HepG2 (cell line): Measurements from ENCODE around the gene MNAT1. TPM values are rescaled to one million over a fixed set of nuclear protein-coding genes. Genes with fewer than 3 reads are reported as not detected.

Experiments
- FOXK2 ChIP-seq: fragments of 450-650 bp; IDR thresholded peaks from 2 replicates; pipeline ENCODE4 v1.6.1; 2016
- KAT7 ChIP-seq: IDR thresholded peaks from 2 replicates; pipeline ENCODE4 v1.6.1; 2018; ENCODE audit warnings: borderline replicate concordance, missing compliant biosample characterization
- NFE2L1 ChIP-seq: sonication (generic); formaldehyde crosslinking; IDR thresholded peaks from 2 replicates; pipeline ENCODE4 v1.4.0; 2020; ENCODE audit warnings: missing genetic modification reagents, mild to moderate bottlenecking, borderline replicate concordance
- NKX3-1 ChIP-seq: sonication (generic); formaldehyde crosslinking; IDR thresholded peaks from 2 replicates; pipeline ENCODE4 v1.5.0; 2020; ENCODE audit warnings: missing genetic modification reagents
- SALL2 ChIP-seq: sonication (generic); formaldehyde crosslinking; IDR thresholded peaks from 2 replicates; pipeline ENCODE4 v1.8.1; 2023; ENCODE audit warnings: mild to moderate bottlenecking, missing genetic modification reagents, inconsistent platforms
- SMAD3 ChIP-seq: sonication (generic); formaldehyde crosslinking; IDR thresholded peaks from 2 replicates; pipeline ENCODE4 v1.4.0; 2020; ENCODE audit warnings: missing genetic modification reagents
- ZBTB42 ChIP-seq: sonication (generic); formaldehyde crosslinking; IDR thresholded peaks from 2 replicates; pipeline ENCODE4 v1.5.0; 2020; ENCODE audit warnings: mild to moderate bottlenecking, missing genetic modification reagents
- ZNF484 ChIP-seq: sonication (generic); formaldehyde crosslinking; IDR thresholded peaks from 2 replicates; pipeline ENCODE4 v1.5.1; 2020; ENCODE audit warnings: mild to moderate bottlenecking, low read depth, missing genetic modification reagents, borderline replicate concordance
- ZSCAN12 ChIP-seq: sonication (generic); formaldehyde crosslinking; IDR thresholded peaks from 2 replicates; pipeline ENCODE4 v1.9.0; 2021; ENCODE audit warnings: mild to moderate bottlenecking, missing genetic modification reagents
- polyA plus RNA-seq, 8 experiments: library from polyadenylated mRNA; depleted of rRNA in 3 of 8; stranded (reverse) in 7 of 8; unstranded in 1 of 8; fragments of >200 nt; fragmentation: Illumina TruSeq in 4 of 8; extraction: Trizol in 4 of 8; gene quantifications; 2 replicates each; pipeline versions ENCODE4 v1.2.1 to v1.2.3, GENCODE V29; 2011 to 2016; ENCODE audit warnings: low read depth in 4 of 8, missing spikeins in 1 of 8, mixed read lengths in 1 of 8; ENCODE audit not compliant: insufficient read depth in 1 of 8
- total RNA-seq, 5 experiments: library from RNA; depleted of rRNA; stranded (reverse); fragments of >200 nt; fragmentation: Illumina TruSeq; extraction: Trizol; gene quantifications; 2 replicates each; pipeline ENCODE4 v1.2.3, GENCODE V29; 2016; ENCODE audit warnings: low read depth in 1 of 5
- TF ChIP-seq, protein P1 (sequence below): sonication (generic); formaldehyde crosslinking; IDR thresholded peaks from 2 replicates; pipeline ENCODE4 v1.5.0; 2020; ENCODE audit warnings: mild to moderate bottlenecking, missing genetic modification reagents, borderline replicate concordance
- TF ChIP-seq, protein P2 (sequence below): sonication (generic); formaldehyde crosslinking; IDR thresholded peaks from 2 replicates; pipeline ENCODE4 v1.4.0; 2020; ENCODE audit warnings: missing genetic modification reagents, borderline replicate concordance
- TF ChIP-seq, protein P3 (sequence below): sonication (generic); formaldehyde crosslinking; IDR thresholded peaks from 2 replicates; pipeline ENCODE4 v1.4.0; 2020; ENCODE audit warnings: mild to moderate bottlenecking, missing genetic modification reagents
- TF ChIP-seq, protein P4 (sequence below): IDR thresholded peaks from 2 replicates; pipeline ENCODE4 v1.6.1; 2016; ENCODE audit warnings: low read depth

The MNAT1 gene
- total and polyA plus RNA-seq, 2 of the 13 experiments (the other 11 are each of a cell fraction or from before 2014, with no cell fraction given) = 49.2 to 94.8 TPM

DNA sequence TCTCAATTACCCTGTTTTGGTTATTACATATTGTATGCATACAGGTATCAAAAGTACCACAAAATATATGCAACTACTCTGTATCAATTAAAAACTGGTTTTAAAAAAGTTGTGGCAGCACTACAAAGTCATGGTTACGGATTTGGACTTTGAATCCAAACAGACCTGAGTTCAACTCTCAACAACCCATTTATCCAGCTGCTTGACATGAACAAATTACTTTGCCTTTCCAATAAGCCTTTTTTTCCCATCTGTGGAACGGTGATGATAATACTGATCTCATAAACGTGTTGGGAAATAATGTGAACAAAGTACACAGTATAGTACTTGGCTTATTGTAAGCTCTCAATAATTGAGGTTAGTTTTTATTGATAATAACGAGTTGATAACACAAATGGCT is 85.0 kb downstream of the MNAT1 start (continued):
- TF ChIP-seq, protein P1, sequence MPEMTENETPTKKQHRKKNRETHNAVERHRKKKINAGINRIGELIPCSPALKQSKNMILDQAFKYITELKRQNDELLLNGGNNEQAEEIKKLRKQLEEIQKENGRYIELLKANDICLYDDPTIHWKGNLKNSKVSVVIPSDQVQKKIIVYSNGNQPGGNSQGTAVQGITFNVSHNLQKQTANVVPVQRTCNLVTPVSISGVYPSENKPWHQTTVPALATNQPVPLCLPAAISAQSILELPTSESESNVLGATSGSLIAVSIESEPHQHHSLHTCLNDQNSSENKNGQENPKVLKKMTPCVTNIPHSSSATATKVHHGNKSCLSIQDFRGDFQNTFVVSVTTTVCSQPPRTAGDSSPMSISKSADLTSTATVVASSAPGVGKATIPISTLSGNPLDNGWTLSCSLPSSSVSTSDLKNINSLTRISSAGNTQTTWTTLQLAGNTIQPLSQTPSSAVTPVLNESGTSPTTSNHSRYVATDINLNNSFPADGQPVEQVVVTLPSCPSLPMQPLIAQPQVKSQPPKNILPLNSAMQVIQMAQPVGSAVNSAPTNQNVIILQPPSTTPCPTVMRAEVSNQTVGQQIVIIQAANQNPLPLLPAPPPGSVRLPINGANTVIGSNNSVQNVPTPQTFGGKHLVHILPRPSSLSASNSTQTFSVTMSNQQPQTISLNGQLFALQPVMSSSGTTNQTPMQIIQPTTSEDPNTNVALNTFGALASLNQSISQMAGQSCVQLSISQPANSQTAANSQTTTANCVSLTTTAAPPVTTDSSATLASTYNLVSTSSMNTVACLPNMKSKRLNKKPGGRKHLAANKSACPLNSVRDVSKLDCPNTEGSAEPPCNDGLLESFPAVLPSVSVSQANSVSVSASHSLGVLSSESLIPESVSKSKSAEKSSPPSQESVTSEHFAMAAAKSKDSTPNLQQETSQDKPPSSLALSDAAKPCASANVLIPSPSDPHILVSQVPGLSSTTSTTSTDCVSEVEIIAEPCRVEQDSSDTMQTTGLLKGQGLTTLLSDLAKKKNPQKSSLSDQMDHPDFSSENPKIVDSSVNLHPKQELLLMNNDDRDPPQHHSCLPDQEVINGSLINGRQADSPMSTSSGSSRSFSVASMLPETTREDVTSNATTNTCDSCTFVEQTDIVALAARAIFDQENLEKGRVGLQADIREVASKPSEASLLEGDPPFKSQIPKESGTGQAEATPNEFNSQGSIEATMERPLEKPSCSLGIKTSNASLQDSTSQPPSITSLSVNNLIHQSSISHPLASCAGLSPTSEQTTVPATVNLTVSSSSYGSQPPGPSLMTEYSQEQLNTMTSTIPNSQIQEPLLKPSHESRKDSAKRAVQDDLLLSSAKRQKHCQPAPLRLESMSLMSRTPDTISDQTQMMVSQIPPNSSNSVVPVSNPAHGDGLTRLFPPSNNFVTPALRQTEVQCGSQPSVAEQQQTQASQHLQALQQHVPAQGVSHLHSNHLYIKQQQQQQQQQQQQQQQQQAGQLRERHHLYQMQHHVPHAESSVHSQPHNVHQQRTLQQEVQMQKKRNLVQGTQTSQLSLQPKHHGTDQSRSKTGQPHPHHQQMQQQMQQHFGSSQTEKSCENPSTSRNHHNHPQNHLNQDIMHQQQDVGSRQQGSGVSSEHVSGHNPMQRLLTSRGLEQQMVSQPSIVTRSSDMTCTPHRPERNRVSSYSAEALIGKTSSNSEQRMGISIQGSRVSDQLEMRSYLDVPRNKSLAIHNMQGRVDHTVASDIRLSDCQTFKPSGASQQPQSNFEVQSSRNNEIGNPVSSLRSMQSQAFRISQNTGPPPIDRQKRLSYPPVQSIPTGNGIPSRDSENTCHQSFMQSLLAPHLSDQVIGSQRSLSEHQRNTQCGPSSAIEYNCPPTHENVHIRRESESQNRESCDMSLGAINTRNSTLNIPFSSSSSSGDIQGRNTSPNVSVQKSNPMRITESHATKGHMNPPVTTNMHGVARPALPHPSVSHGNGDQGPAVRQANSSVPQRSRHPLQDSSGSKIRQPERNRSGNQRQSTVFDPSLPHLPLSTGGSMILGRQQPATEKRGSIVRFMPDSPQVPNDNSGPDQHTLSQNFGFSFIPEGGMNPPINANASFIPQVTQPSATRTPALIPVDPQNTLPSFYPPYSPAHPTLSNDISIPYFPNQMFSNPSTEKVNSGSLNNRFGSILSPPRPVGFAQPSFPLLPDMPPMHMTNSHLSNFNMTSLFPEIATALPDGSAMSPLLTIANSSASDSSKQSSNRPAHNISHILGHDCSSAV (CRISPR knock-in tag) = no peak
- TF ChIP-seq FOXK2 = no peak
- no peak for TF ChIP-seq KAT7 (CRISPR knock-in tag)
- TF ChIP-seq NKX3-1 = no peak
- no peak for TF ChIP-seq ZSCAN12 (CRISPR knock-in tag)
- TF ChIP-seq ZBTB42 (CRISPR knock-in tag) = no peak
- no peak for TF ChIP-seq SALL2 (CRISPR knock-in tag)
- no peak for TF ChIP-seq SMAD3 (CRISPR knock-in tag)
- no peak for TF ChIP-seq ZNF484 (CRISPR knock-in tag)
- no peak for TF ChIP-seq NFE2L1
- TF ChIP-seq, protein P2, sequence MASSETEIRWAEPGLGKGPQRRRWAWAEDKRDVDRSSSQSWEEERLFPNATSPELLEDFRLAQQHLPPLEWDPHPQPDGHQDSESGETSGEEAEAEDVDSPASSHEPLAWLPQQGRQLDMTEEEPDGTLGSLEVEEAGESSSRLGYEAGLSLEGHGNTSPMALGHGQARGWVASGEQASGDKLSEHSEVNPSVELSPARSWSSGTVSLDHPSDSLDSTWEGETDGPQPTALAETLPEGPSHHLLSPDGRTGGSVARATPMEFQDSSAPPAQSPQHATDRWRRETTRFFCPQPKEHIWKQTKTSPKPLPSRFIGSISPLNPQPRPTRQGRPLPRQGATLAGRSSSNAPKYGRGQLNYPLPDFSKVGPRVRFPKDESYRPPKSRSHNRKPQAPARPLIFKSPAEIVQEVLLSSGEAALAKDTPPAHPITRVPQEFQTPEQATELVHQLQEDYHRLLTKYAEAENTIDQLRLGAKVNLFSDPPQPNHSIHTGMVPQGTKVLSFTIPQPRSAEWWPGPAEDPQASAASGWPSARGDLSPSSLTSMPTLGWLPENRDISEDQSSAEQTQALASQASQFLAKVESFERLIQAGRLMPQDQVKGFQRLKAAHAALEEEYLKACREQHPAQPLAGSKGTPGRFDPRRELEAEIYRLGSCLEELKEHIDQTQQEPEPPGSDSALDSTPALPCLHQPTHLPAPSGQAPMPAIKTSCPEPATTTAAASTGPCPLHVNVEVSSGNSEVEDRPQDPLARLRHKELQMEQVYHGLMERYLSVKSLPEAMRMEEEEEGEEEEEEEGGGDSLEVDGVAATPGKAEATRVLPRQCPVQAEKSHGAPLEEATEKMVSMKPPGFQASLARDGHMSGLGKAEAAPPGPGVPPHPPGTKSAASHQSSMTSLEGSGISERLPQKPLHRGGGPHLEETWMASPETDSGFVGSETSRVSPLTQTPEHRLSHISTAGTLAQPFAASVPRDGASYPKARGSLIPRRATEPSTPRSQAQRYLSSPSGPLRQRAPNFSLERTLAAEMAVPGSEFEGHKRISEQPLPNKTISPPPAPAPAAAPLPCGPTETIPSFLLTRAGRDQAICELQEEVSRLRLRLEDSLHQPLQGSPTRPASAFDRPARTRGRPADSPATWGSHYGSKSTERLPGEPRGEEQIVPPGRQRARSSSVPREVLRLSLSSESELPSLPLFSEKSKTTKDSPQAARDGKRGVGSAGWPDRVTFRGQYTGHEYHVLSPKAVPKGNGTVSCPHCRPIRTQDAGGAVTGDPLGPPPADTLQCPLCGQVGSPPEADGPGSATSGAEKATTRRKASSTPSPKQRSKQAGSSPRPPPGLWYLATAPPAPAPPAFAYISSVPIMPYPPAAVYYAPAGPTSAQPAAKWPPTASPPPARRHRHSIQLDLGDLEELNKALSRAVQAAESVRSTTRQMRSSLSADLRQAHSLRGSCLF (CRISPR knock-in tag) = no peak
- TF ChIP-seq, protein P3, sequence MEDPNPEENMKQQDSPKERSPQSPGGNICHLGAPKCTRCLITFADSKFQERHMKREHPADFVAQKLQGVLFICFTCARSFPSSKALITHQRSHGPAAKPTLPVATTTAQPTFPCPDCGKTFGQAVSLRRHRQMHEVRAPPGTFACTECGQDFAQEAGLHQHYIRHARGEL = no peak
- TF ChIP-seq, protein P4, sequence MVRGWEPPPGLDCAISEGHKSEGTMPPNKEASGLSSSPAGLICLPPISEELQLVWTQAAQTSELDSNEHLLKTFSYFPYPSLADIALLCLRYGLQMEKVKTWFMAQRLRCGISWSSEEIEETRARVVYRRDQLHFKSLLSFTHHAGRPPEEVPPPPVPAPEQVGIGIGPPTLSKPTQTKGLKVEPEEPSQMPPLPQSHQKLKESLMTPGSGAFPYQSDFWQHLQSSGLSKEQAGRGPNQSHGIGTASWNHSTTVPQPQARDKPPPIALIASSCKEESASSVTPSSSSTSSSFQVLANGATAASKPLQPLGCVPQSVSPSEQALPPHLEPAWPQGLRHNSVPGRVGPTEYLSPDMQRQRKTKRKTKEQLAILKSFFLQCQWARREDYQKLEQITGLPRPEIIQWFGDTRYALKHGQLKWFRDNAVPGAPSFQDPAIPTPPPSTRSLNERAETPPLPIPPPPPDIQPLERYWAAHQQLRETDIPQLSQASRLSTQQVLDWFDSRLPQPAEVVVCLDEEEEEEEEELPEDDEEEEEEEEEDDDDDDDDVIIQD (CRISPR knock-in tag) = peak; percentile 89
